Loucy (cell line): ENCODE data around the gene ITGB8.

Experiments used
- H2AFZ ChIP-seq: fragments of 200-600 bp; sonication (generic); 2 replicates; pipeline ENCODE4 v1.6.0; 2016; ENCODE audit warnings: antibody characterized with exemption, mild to moderate bottlenecking, low read length, moderate library complexity
- H3F3A ChIP-seq: fragments of 200-600 bp; 2 replicates; pipeline ENCODE4 v1.6.0; 2016; ENCODE audit warnings: antibody characterized with exemption, low read depth, mild to moderate bottlenecking
- H3K27me3 ChIP-seq: fragments of 200-600 bp; sonication (generic); 2 replicates; pipeline ENCODE4 v1.6.1; 2014; ENCODE audit warnings: low read length, mild to moderate bottlenecking; ENCODE audit not compliant: insufficient read depth, poor library complexity, severe bottlenecking
- H3K36me3 ChIP-seq: fragments of 200-600 bp; sonication (generic); 2 replicates; pipeline ENCODE4 v1.6.1; 2016; ENCODE audit warnings: low read length; ENCODE audit not compliant: insufficient read depth
- H3K4me1 ChIP-seq: fragments of 200-600 bp; sonication (generic); 2 replicates; pipeline ENCODE4 v1.5.1; 2014; ENCODE audit warnings: low read length, mild to moderate bottlenecking; ENCODE audit not compliant: insufficient read depth, poor library complexity, severe bottlenecking
- H3K4me2 ChIP-seq: fragments of 200-600 bp; sonication (generic); 2 replicates; pipeline ENCODE4 v1.6.0; 2014; ENCODE audit warnings: antibody characterized with exemption, low read length, low read depth, mild to moderate bottlenecking; ENCODE audit not compliant: poor library complexity, severe bottlenecking
- H3K4me3 ChIP-seq: fragments of 200-600 bp; sonication (generic); 2 replicates; pipeline ENCODE4 v1.5.1; 2014; ENCODE audit warnings: low read length, mild to moderate bottlenecking, mixed read lengths; ENCODE audit not compliant: poor library complexity, severe bottlenecking
- H3K79me2 ChIP-seq: fragments of 200-600 bp; sonication (generic); 2 replicates; pipeline ENCODE4 v1.6.1; 2014; ENCODE audit warnings: low read length; ENCODE audit not compliant: insufficient read depth
- H3K9ac ChIP-seq: fragments of 200-600 bp; sonication (generic); 2 replicates; pipeline ENCODE4 v1.6.0; 2014; ENCODE audit warnings: mild to moderate bottlenecking, low read depth, low read length, moderate library complexity; ENCODE audit not compliant: poor library complexity, severe bottlenecking
- H3K9me2 ChIP-seq: fragments of 200-600 bp; sonication (generic); replicated peaks from 2 replicates; pipeline ENCODE4 v1.6.1; 2016; ENCODE audit warnings: low read depth, low read length, mixed read lengths
- H3K9me3 ChIP-seq: fragments of 200-600 bp; sonication (generic); 2 replicates; pipeline ENCODE4 v1.6.1; 2014; ENCODE audit warnings: mild to moderate bottlenecking, antibody characterized with exemption, low read length, low read depth; ENCODE audit not compliant: insufficient read depth
- H4K20me1 ChIP-seq: fragments of 200-600 bp; sonication (generic); 2 replicates; pipeline ENCODE4 v1.6.0; 2014; ENCODE audit warnings: antibody characterized with exemption, low read length, mild to moderate bottlenecking; ENCODE audit not compliant: insufficient read depth, poor library complexity, severe bottlenecking
- EZH2phosphoT487 ChIP-seq: fragments of 200-600 bp; IDR thresholded peaks from 2 replicates; pipeline ENCODE4 v1.6.1; 2018; ENCODE audit warnings: antibody characterized with exemption, mild to moderate bottlenecking, moderate library complexity, borderline replicate concordance
- TF ChIP-seq, protein P1 (sequence below): fragments of 200-600 bp; sonication (generic); conservative IDR thresholded peaks from 2 replicates; pipeline ENCODE4 v1.5.1; 2014; ENCODE audit warnings: mild to moderate bottlenecking, antibody characterized with exemption, low read length

ITGB8 gene

DNA sequence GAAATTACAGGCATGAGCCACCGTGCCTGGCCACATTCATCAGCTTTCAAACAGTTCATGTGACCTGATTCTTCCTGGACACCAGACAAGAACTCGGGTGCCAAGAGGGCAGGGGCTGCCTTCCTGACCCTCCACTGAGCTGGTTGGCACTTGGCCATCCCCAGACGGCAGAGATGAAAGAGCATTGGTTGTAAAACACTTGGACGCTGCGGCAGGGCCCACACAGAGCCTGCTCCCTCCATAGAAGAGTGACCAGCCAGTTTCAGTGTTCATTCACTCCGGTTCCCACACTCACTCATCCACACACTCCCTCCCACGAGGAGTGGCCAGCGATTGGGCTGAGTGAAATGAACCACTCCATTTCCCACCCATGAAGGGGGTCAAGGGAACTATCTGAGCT is 112.3 kb downstream of the ITGB8 start:
- Histone ChIP-seq H3K4me1 (peaks cover 22% of the 10 kb centered on the region), H3F3A (no peaks in the 10 kb centered on the region), H3K9me2 (no peaks in the 10 kb centered on the region), H3K4me3 (no peak overlapping the region), H4K20me1 (no peaks in the 10 kb centered on the region), H3K9ac (no peak overlapping the region), H3K9me3 (no peaks in the 10 kb centered on the region), H3K4me2 (no peak overlapping the region), H2AFZ (no peak overlapping the region), H3K79me2 (no peaks in the 10 kb centered on the region), H3K27me3 (no peaks in the 10 kb centered on the region), H3K36me3 (no peaks in the 10 kb centered on the region)
- TF ChIP-seq EZH2phosphoT487 = no peak
- TF ChIP-seq, protein P1, sequence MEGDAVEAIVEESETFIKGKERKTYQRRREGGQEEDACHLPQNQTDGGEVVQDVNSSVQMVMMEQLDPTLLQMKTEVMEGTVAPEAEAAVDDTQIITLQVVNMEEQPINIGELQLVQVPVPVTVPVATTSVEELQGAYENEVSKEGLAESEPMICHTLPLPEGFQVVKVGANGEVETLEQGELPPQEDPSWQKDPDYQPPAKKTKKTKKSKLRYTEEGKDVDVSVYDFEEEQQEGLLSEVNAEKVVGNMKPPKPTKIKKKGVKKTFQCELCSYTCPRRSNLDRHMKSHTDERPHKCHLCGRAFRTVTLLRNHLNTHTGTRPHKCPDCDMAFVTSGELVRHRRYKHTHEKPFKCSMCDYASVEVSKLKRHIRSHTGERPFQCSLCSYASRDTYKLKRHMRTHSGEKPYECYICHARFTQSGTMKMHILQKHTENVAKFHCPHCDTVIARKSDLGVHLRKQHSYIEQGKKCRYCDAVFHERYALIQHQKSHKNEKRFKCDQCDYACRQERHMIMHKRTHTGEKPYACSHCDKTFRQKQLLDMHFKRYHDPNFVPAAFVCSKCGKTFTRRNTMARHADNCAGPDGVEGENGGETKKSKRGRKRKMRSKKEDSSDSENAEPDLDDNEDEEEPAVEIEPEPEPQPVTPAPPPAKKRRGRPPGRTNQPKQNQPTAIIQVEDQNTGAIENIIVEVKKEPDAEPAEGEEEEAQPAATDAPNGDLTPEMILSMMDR = no peak

DNA sequence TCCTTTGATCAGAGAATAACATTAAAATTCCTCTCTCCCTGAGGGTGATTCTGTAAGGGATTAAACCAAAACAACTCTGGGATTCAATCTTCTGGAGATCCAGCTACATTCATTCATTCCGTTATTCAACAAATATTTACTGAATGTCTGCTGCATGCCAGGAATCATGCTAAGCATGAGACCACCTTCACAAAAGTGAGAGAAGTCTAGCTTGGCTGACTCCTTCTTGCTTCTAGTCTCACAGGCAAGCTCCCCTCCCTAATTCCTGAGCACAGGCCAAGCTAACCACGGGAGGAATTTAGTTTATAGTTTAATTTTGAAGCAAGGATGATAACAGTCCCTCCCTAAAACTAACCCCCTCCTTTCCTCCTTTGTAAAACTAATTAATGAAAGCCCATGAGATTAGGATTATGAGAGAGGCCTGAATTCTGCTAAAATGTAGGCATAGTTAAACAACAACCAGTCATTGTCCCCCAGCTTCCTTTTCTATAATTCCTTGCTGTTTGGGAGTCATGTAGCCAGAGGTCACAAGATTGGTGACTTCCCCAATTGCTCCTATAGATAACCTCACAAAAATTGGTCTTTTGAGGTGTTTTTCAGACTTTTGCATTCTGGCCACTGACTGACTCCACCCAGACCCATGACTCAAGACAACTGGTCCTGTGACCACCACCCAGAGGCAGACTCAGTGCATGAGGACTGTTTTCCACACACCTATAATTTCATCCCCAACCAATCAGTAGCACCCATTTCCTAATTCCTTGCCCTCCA is 113.5 kb downstream of the ITGB8 start:
- peaks cover 9% of the 10 kb centered on the region for H3K4me1 ChIP-seq
- H3F3A ChIP-seq = no peaks in the 10 kb centered on the region
- TF ChIP-seq, protein P1 = no peak
- TF ChIP-seq EZH2phosphoT487 = no peak
- no peak overlapping the region for H3K4me2 ChIP-seq
- H2AFZ ChIP-seq = no peak overlapping the region
- H4K20me1 ChIP-seq = no peaks in the 10 kb centered on the region
- no peaks in the 10 kb centered on the region for H3K9me2 ChIP-seq
- H3K79me2 ChIP-seq = no peaks in the 10 kb centered on the region
- no peaks in the 10 kb centered on the region for H3K9me3 ChIP-seq
- no peak overlapping the region for H3K4me3 ChIP-seq
- H3K9ac ChIP-seq = no peak overlapping the region
- no peaks in the 10 kb centered on the region for H3K36me3 ChIP-seq
- no peaks in the 10 kb centered on the region for H3K27me3 ChIP-seq

DNA sequence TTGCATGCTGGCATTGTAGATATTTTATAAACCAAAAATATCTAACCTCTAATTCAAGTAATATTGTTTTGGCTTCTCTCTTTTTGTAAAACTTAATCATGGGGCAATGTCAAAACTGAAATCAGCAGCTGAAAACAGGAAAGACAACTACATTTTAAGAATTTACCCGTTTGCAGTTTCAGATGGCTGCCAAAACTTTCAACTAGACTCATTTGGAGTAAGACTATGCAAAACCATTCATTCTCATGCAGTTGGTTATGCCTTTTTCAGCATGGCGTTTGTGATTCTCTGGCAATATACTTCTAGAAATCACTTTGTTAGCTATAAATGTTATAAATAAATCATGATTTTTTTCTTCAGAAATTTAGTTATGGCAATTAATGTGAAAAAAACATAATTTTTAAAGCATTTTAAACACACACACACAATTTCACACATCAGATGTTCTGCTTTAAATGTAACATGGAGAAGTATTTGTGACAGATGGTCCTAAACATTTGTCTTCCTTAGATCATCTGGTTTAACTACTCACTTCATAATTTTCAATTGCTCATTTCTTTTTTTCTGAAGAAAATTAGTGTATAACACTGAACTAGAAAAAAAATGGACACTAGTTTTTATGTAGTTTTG is 116.4 kb downstream of the ITGB8 start:
- no peaks in the 10 kb centered on the region for H3K9me3 ChIP-seq
- H3F3A ChIP-seq = no peaks in the 10 kb centered on the region
- no peak overlapping the region for H3K4me2 ChIP-seq
- TF ChIP-seq, protein P1 = no peak
- TF ChIP-seq EZH2phosphoT487 = no peak
- H2AFZ ChIP-seq = peak overlapping the region; percentile 22; the same call in 1 of the 2 replicates
- no peaks in the 10 kb centered on the region for H3K9me2 ChIP-seq
- no peaks in the 10 kb centered on the region for H3K27me3 ChIP-seq
- no peak overlapping the region for H3K9ac ChIP-seq
- H3K79me2 ChIP-seq = no peaks in the 10 kb centered on the region
- no peaks in the 10 kb centered on the region for H4K20me1 ChIP-seq
- no peak overlapping the region for H3K4me3 ChIP-seq
- H3K36me3 ChIP-seq = no peaks in the 10 kb centered on the region
- peaks cover 3% of the 10 kb centered on the region for H3K4me1 ChIP-seq
